Activated CD8-positive, alpha-beta T cell treated with anti-CD3 and anti-CD28 coated beads, Interleukin-2, amount 10 ng/mL, durations not matched to agents 7 days and 5 days (primary cell): ENCODE measurements around the gene FAM216B. TPM values are rescaled to one million over a fixed set of nuclear protein-coding genes. Genes with fewer than 3 reads are reported as not detected.

Experiments
- ATAC-seq: fragments of 150-1000 bp; cut with Tn5 transposase; one replicate; pipeline ENCODE4 v1.10.0; 2021; ENCODE audit warnings: moderate library complexity
- CTCF ChIA-PET: fragments of 350-600 bp; sonication (Branson Sonifier 250); formaldehyde crosslinking; loops from one replicate; lab custom pipeline; 2021; ENCODE audit warnings: antibody characterized with exemption; lab: Charles Lee
- POLR2A ChIA-PET: fragments of 350-600 bp; sonication (Branson Sonifier 250); formaldehyde crosslinking; loops from one replicate; lab custom pipeline; 2021; ENCODE audit warnings: antibody characterized with exemption; lab: Charles Lee
- DNase-seq: peaks from one replicate; pipeline ENCODE4 v3.0.0-alpha.2; 2020
- H3K27ac Mint-ChIP-seq: one replicate; pipeline ENCODE4 v1.8.0; 2021; ENCODE audit warnings: mild to moderate bottlenecking, mixed read lengths
- H3K27me3 Mint-ChIP-seq: one replicate; pipeline ENCODE4 v1.8.0; 2021; ENCODE audit warnings: low read depth, mixed read lengths
- H3K36me3 Mint-ChIP-seq: one replicate; pipeline ENCODE4 v1.8.0; 2021; ENCODE audit warnings: low read depth, mixed read lengths
- H3K4me1 Mint-ChIP-seq: one replicate; pipeline ENCODE4 v1.8.0; 2021; ENCODE audit warnings: low read depth, mixed read lengths
- H3K4me3 Mint-ChIP-seq: one replicate; pipeline ENCODE4 v1.8.0; 2021; ENCODE audit warnings: mild to moderate bottlenecking, mixed read lengths
- H3K9me3 Mint-ChIP-seq: one replicate; pipeline ENCODE4 v1.8.0; 2022; ENCODE audit warnings: mixed read lengths; ENCODE audit not compliant: insufficient read depth
- total RNA-seq, 2 experiments: library from RNA; stranded (reverse); gene quantifications; one replicate each; pipeline ENCODE4 v1.2.3, GENCODE V29; 2021

FAM216B gene
- total RNA-seq, result not detected

DNA sequence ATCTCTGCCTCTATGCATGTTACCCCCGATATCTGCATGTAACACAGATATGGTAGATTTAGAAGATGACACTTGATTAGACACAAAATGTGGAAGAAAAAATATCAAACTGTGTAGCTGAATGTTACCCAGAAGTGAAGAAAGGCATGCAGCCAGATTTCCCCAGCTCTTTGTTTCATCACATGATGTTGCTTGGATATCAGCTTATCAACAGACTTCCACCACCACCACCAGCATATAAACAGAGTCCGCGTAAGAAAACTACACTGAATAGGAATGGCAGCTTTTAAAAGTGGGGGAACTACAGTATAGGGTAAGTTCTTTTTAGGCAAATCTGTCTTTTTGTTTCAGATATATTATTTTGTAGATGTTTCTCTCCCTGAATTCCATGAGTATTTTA lies at the start of gene FAM216B:
FAM216B (plus strand) TSS at position 233 of the 400 bp plus-strand sequence. CDS start 2,484 bp downstream, outside the sequence.
- Mint-ChIP-seq H3K36me3 (no peaks in the 10 kb centered on the region), H3K4me1 (no peaks in the 10 kb centered on the region), H3K27me3 (peaks cover 7% of the 10 kb centered on the region), H3K9me3 (no peaks in the 10 kb centered on the region), H3K4me3 (no peak within 1 kb of the TSS), H3K27ac (no peak within 1 kb of the TSS)
- ChIA-PET CTCF (no interaction called here), POLR2A (no interaction called here)
- no peak for DNase-seq
- no peak for ATAC-seq

DNA sequence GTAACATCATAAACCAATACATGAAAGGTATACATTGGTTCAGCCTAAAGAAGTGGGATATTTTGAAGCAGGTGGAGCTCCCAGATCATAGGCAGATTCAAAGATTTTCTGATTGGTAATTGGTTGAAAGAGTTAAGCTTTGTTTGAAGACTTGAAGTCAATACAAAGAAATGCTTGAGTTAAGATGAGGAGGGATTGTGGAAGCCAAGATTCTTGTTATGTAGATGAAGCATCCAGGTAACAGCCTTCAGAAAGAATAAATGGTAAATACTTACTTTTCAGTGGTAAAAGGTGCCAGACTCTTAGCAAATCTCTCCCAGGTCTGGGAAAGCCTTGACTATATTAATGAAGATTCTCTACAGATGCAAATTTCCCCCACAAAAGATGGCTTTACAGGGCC lies 49.3 kb upstream of the FAM216B start:
- Mint-ChIP-seq H3K27ac (no peak overlapping the region), H3K27me3 (peaks cover 10% of the 10 kb centered on the region), H3K4me3 (no peak overlapping the region), H3K36me3 (no peaks in the 10 kb centered on the region), H3K4me1 (no peaks in the 10 kb centered on the region), H3K9me3 (no peaks in the 10 kb centered on the region)
- ATAC-seq (no peak), DNase-seq (no peak)
- POLR2A ChIA-PET, result no interaction called here
- CTCF ChIA-PET, result no interaction called here

- peaks cover 10% of the 10 kb centered on the region for H3K27me3 Mint-ChIP-seq
- DNase-seq, result no peak
- no peak overlapping the region for H3K27ac Mint-ChIP-seq
- H3K36me3 Mint-ChIP-seq, result no peaks in the 10 kb centered on the region
- ATAC-seq, result no peak
- no peaks in the 10 kb centered on the region for H3K4me1 Mint-ChIP-seq
- no peaks in the 10 kb centered on the region for H3K9me3 Mint-ChIP-seq
- ChIA-PET POLR2A (interaction anchor here (0.7 kb wide), 1 partner anchor 273 kb away, joined by 5 read pairs; no protein-coding TSS in a partner anchor), CTCF (interaction anchor here (0.6 kb wide), 1 partner anchor 566 kb away, joined by 3 read pairs; no protein-coding TSS in a partner anchor)
- no peak overlapping the region for H3K4me3 Mint-ChIP-seq
Measured at GRCh38 chr13:42733046-42733445, 48.3 kb upstream of the FAM216B start.

- ATAC-seq (no peak), DNase-seq (no peak)
- Mint-ChIP-seq H3K27ac (no peak overlapping the region), H3K4me3 (no peak overlapping the region), H3K36me3 (no peaks in the 10 kb centered on the region), H3K4me1 (no peaks in the 10 kb centered on the region), H3K9me3 (no peaks in the 10 kb centered on the region), H3K27me3 (peaks cover 13% of the 10 kb centered on the region)
- CTCF ChIA-PET, result no interaction called here
- POLR2A ChIA-PET, result no interaction called here
Measured at GRCh38 chr13:42735010-42735409, 46.4 kb upstream of the FAM216B start.

DNA sequence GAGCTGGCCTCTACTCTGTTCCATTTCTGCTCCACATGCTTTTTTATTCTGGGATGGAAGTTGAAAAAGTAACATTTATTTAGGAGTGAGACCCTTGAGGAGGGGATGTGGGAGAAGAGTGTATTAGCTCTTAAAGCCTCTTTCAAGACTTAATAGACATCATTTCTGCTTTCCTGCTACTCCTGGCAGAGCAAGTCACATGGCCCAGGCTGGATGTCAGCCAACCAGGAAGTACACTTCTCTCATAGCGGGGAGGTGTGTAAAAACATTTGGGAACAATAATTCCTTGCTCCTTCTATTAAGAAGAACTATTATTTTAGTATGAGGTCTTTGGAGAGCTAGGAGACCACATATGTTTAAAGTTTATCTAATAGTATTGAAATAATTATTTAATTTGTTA lies 40.6 kb upstream of the FAM216B start:
- ATAC-seq (no peak), DNase-seq (no peak)
- no peak overlapping the region for H3K27ac Mint-ChIP-seq
- no peaks in the 10 kb centered on the region for H3K36me3 Mint-ChIP-seq
- H3K9me3 Mint-ChIP-seq, result no peaks in the 10 kb centered on the region
- H3K27me3 Mint-ChIP-seq, result peaks cover 7% of the 10 kb centered on the region
- no peaks in the 10 kb centered on the region for H3K4me1 Mint-ChIP-seq
- ChIA-PET CTCF (no interaction called here), POLR2A (no interaction called here)
- H3K4me3 Mint-ChIP-seq, result no peak overlapping the region

- H3K9me3 Mint-ChIP-seq, result no peaks in the 10 kb centered on the region
- H3K4me1 Mint-ChIP-seq, result no peaks in the 10 kb centered on the region
- H3K4me3 Mint-ChIP-seq, result no peak overlapping the region
- peaks cover 7% of the 10 kb centered on the region for H3K27me3 Mint-ChIP-seq
- H3K36me3 Mint-ChIP-seq, result no peaks in the 10 kb centered on the region
- no peak overlapping the region for H3K27ac Mint-ChIP-seq
- ATAC-seq (no peak), DNase-seq (no peak)
- POLR2A ChIA-PET, result no interaction called here
- CTCF ChIA-PET, result no interaction called here
Measured at GRCh38 chr13:42741914-42742313, 39.5 kb upstream of the FAM216B start.

DNA sequence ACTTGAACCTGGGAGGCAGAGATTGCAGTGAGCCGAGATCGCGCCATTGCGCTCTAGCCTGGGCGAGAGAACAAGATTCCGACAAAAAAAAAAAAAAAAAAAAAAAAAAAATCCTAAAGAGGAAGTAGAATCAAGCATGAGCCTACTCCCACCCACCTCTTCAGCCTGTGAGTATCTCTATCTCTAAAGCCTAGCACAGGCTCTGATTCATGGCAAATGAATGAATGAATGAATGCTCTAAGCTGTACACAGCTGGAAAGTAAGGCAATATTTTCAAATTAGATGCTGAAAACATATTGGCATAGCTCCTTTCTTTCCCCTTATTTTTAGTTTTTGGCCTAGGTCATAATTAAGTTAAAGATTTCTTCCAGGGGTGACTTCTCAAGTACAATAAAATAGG lies 35.7 kb upstream of the FAM216B start:
- Mint-ChIP-seq H3K4me1 (no peaks in the 10 kb centered on the region), H3K36me3 (no peaks in the 10 kb centered on the region), H3K4me3 (no peak overlapping the region), H3K27me3 (peaks cover 16% of the 10 kb centered on the region), H3K27ac (no peak overlapping the region), H3K9me3 (no peaks in the 10 kb centered on the region)
- DNase-seq, result no peak
- ATAC-seq, result no peak
- ChIA-PET CTCF (no interaction called here), POLR2A (no interaction called here)

DNA sequence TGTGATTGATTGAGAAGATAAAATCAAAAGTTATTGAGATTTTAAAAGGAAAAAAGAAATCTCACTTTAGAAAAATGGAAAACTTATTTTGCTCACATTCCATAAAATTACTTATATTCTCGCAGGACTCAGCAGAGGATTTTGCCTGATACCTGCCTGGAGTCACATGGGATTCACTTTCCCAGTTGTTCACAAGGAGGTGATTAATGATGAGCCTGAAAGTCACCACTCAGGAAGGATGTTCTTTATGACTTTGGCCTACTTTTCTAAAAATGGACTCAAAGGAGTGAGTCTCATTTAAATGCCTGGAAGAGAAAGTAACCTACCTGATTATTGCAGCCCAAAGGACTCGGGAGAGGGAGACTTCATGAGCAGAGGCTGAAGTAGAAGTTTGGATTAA lies 34.5 kb upstream of the FAM216B start:
- ATAC-seq (no peak), DNase-seq (no peak)
- POLR2A ChIA-PET, result no interaction called here
- no peak overlapping the region for H3K27ac Mint-ChIP-seq
- no peaks in the 10 kb centered on the region for H3K36me3 Mint-ChIP-seq
- no peaks in the 10 kb centered on the region for H3K4me1 Mint-ChIP-seq
- no peaks in the 10 kb centered on the region for H3K9me3 Mint-ChIP-seq
- H3K27me3 Mint-ChIP-seq, result peaks cover 16% of the 10 kb centered on the region
- CTCF ChIA-PET, result no interaction called here
- no peak overlapping the region for H3K4me3 Mint-ChIP-seq

- POLR2A ChIA-PET, result no interaction called here
- H3K27ac Mint-ChIP-seq, result no peak overlapping the region
- ATAC-seq (no peak), DNase-seq (no peak)
- no peaks in the 10 kb centered on the region for H3K9me3 Mint-ChIP-seq
- H3K4me3 Mint-ChIP-seq, result no peak overlapping the region
- H3K36me3 Mint-ChIP-seq, result no peaks in the 10 kb centered on the region
- CTCF ChIA-PET, result no interaction called here
- peaks cover 14% of the 10 kb centered on the region for H3K27me3 Mint-ChIP-seq
- H3K4me1 Mint-ChIP-seq, result no peaks in the 10 kb centered on the region
Measured at GRCh38 chr13:42747399-42747873, 33.9 kb upstream of the FAM216B start.

GRCh38 chr13:42750794-42751193 lies 30.6 kb upstream of the FAM216B start:
- H3K27ac Mint-ChIP-seq, result no peak overlapping the region
- ChIA-PET CTCF (no interaction called here), POLR2A (no interaction called here)

GRCh38 chr13:42751693-42752092 lies 29.7 kb upstream of the FAM216B start:
- Mint-ChIP-seq H3K4me3 (no peak overlapping the region), H3K27ac (no peak overlapping the region), H3K9me3 (no peaks in the 10 kb centered on the region), H3K4me1 (no peaks in the 10 kb centered on the region), H3K36me3 (no peaks in the 10 kb centered on the region), H3K27me3 (peaks cover 17% of the 10 kb centered on the region)
- ATAC-seq, result no peak
- ChIA-PET POLR2A (no interaction called here), CTCF (no interaction called here)
- no peak for DNase-seq

More at GRCh38 chr13:42750794-42751193, 30.6 kb upstream of the FAM216B start:
- H3K4me1 Mint-ChIP-seq, result no peaks in the 10 kb centered on the region
- ATAC-seq (no peak), DNase-seq (no peak)
- H3K9me3 Mint-ChIP-seq, result no peaks in the 10 kb centered on the region
- H3K27me3 Mint-ChIP-seq, result peaks cover 17% of the 10 kb centered on the region
- H3K4me3 Mint-ChIP-seq, result no peak overlapping the region
- no peaks in the 10 kb centered on the region for H3K36me3 Mint-ChIP-seq

GRCh38 chr13:42752731-42753130 lies 28.7 kb upstream of the FAM216B start:
- H3K36me3 Mint-ChIP-seq, result no peaks in the 10 kb centered on the region
- DNase-seq (no peak), ATAC-seq (no peak)
- no peaks in the 10 kb centered on the region for H3K4me1 Mint-ChIP-seq
- no peak overlapping the region for H3K27ac Mint-ChIP-seq
- H3K9me3 Mint-ChIP-seq, result no peaks in the 10 kb centered on the region
- POLR2A ChIA-PET, result interaction anchor here (0.7 kb wide), 1 partner anchor 704 kb away, joined by 5 read pairs; no protein-coding TSS in a partner anchor
- CTCF ChIA-PET, result no interaction called here
- H3K27me3 Mint-ChIP-seq, result peaks cover 17% of the 10 kb centered on the region
- no peak overlapping the region for H3K4me3 Mint-ChIP-seq

GRCh38 chr13:42753697-42754096 lies 27.7 kb upstream of the FAM216B start:
- Mint-ChIP-seq H3K36me3 (no peaks in the 10 kb centered on the region), H3K4me3 (no peak overlapping the region), H3K27me3 (peaks cover 13% of the 10 kb centered on the region), H3K27ac (no peak overlapping the region), H3K9me3 (no peaks in the 10 kb centered on the region), H3K4me1 (no peaks in the 10 kb centered on the region)
- ATAC-seq (no peak), DNase-seq (no peak)
- CTCF ChIA-PET, result interaction anchor here (0.7 kb wide), 1 partner anchor 231 kb away, joined by 3 read pairs; no protein-coding TSS in a partner anchor
- POLR2A ChIA-PET, result no interaction called here
